HCT116 (cell line): ENCODE data around the gene SEC24A. TPM values are rescaled to one million over a fixed set of nuclear protein-coding genes. Genes with fewer than 3 reads are reported as not detected.

Experiments used
- ATAC-seq: fragments of 200-7000 bp; cut with Tn5 transposase; 2 replicates; pipeline ENCODE4 v1.9.1; 2020; ENCODE audit warnings: mild to moderate bottlenecking, moderate library complexity
- BruUV-seq: library from RNA; stranded (reverse); fragments of 400-500 nt; replicated peaks from 2 replicates; lab custom pipeline; 2021; lab: Mats Ljungman, UMichigan
- CTCF ChIA-PET: fragments of 300-600 bp; sonication (Branson Sonifier 250); formaldehyde crosslinking; loops from one replicate; lab custom pipeline; 2021; ENCODE audit warnings: antibody characterized with exemption; lab: Charles Lee
- POLR2A ChIA-PET: fragments of 300-600, 350-600 bp; sonication (Branson Sonifier 250); formaldehyde crosslinking; loops from one replicate; lab custom pipeline; 2021; ENCODE audit warnings: antibody characterized with exemption; lab: Charles Lee
- RAD21 ChIA-PET, 2 experiments: fragments of 300-600 bp; sonication (Branson Sonifier 250); formaldehyde crosslinking; loops; one replicate each; lab custom pipeline; 2023; ENCODE audit warnings: low total read pairs in 2 of 2; ENCODE audit not compliant: uncharacterized antibody in 2 of 2, unreplicated experiment in 2 of 2, low non-redundant PET in 1 of 2; lab: Charles Lee
- DNase-seq: peaks from one replicate; pipeline ENCODE4 v3.0.0-alpha.2; 2010; ENCODE audit warnings: low read depth, low spot score
- H2AFZ ChIP-seq: fragments of 200-600 bp; shearing (Covaris generic), sonication (generic); 2 replicates; pipeline ENCODE4 v1.6.1; 2017; ENCODE audit warnings: low read depth, mixed run types, mixed read lengths, antibody characterized with exemption, low read length; ENCODE audit not compliant: poor library complexity, severe bottlenecking
- H3K27ac ChIP-seq: 2 replicates; pipeline ENCODE4 v1.5.1; 2012; ENCODE audit warnings: low read depth, low read length
- H3K27me3 ChIP-seq: fragments of 200-600 bp; sonication (generic); 2 replicates; pipeline ENCODE4 v1.6.1; 2016; ENCODE audit warnings: mixed run types, low read length, mixed read lengths; ENCODE audit not compliant: insufficient read depth
- H3K36me3 ChIP-seq, 2 experiments: fragments of 200-500 bp in 1 of 2; fragments of 200-600 bp in 1 of 2; sonication (Bioruptor generic) in 1 of 2; sonication (generic) in 1 of 2; 2 replicates each; pipeline versions ENCODE4 v1.5.1 to v1.6.1; 2014 to 2016; ENCODE audit warnings: low read length in 2 of 2, inconsistent platforms in 1 of 2, mixed read lengths in 1 of 2, mixed run types in 1 of 2; ENCODE audit not compliant: insufficient read depth in 2 of 2, control insufficient read depth in 1 of 2
- H3K4me1 ChIP-seq, 2 experiments: fragments of 200-600 bp in 1 of 2; sonication (generic) in 1 of 2; 2 replicates each; pipeline versions ENCODE4 v1.5.1 to v1.6.1; 2012 to 2017; ENCODE audit warnings: low read length in 2 of 2, inconsistent platforms in 1 of 2, mild to moderate bottlenecking in 1 of 2, mixed read lengths in 1 of 2, mixed run types in 1 of 2, moderate library complexity in 1 of 2; ENCODE audit not compliant: insufficient read depth in 2 of 2, control insufficient read depth in 1 of 2
- H3K4me2 ChIP-seq: fragments of 200-600 bp; sonication (generic); 2 replicates; pipeline ENCODE4 v1.6.1; 2017; ENCODE audit warnings: mixed run types, low read length, mixed read lengths
- H3K4me3 ChIP-seq, 2 experiments: fragments of 200-600 bp in 1 of 2; sonication (generic) in 1 of 2; replicated peaks in 1 of 2; 2 replicates each; pipeline ENCODE4 v1.5.1; 2011 to 2016; ENCODE audit warnings: low read length in 2 of 2, control low read depth in 1 of 2, low read depth in 1 of 2, mild to moderate bottlenecking in 1 of 2, mixed read lengths in 1 of 2, mixed run types in 1 of 2
- H3K79me2 ChIP-seq: fragments of 200-600 bp; sonication (generic); 2 replicates; pipeline ENCODE4 v1.6.1; 2017; ENCODE audit warnings: mild to moderate bottlenecking, mixed run types, low read length, moderate library complexity, mixed read lengths; ENCODE audit not compliant: insufficient read depth
- H3K9ac ChIP-seq: fragments of 200-600 bp; sonication (generic); 2 replicates; pipeline ENCODE4 v1.6.1; 2016; ENCODE audit warnings: low read length, mixed read lengths
- H3K9me2 ChIP-seq: fragments of 200-600 bp; sonication (generic), shearing (Covaris generic); 2 replicates; pipeline ENCODE4 v1.6.1; 2017; ENCODE audit warnings: mixed run types, mild to moderate bottlenecking, moderate library complexity; ENCODE audit not compliant: insufficient read depth
- H3K9me3 ChIP-seq, 2 experiments: fragments of 200-500 bp in 1 of 2; fragments of 200-600 bp in 1 of 2; sonication (Bioruptor generic) in 1 of 2; sonication (generic) in 1 of 2; 2 replicates each; pipeline ENCODE4 v1.6.1; 2014 to 2017; ENCODE audit warnings: low read length in 2 of 2, mixed read lengths in 2 of 2, inconsistent platforms in 1 of 2, low read depth in 1 of 2, mild to moderate bottlenecking in 1 of 2, mixed run types in 1 of 2, moderate library complexity in 1 of 2; ENCODE audit not compliant: control insufficient read depth in 1 of 2, insufficient read depth in 1 of 2
- H4K20me1 ChIP-seq: fragments of 200-600 bp; sonication (generic), shearing (Covaris generic); 2 replicates; pipeline ENCODE4 v1.6.1; 2017; ENCODE audit warnings: mixed run types, mild to moderate bottlenecking, moderate library complexity; ENCODE audit not compliant: insufficient read depth
- CBX3 ChIP-seq: IDR thresholded peaks from 2 replicates; pipeline ENCODE4 v1.6.1; 2012; ENCODE audit warnings: low read depth
- CEBPB ChIP-seq: IDR thresholded peaks from 2 replicates; pipeline ENCODE4 v1.6.1; 2012; ENCODE audit warnings: low read depth
- EGR1 ChIP-seq: IDR thresholded peaks from 2 replicates; pipeline ENCODE4 v1.6.1; 2012; ENCODE audit warnings: low read depth
- ELF1 ChIP-seq: IDR thresholded peaks from 2 replicates; pipeline ENCODE4 v1.6.1; 2012; ENCODE audit warnings: low read depth, borderline replicate concordance
- EZH2 ChIP-seq: fragments of 200-600 bp; sonication (generic); IDR thresholded peaks from 2 replicates; pipeline ENCODE4 v1.6.1; 2017; ENCODE audit warnings: antibody characterized with exemption, mixed run types
- FOSL1 ChIP-seq: IDR thresholded peaks from 2 replicates; pipeline ENCODE4 v1.6.1; 2012; ENCODE audit warnings: low read depth
- JUND ChIP-seq: IDR thresholded peaks from 2 replicates; pipeline ENCODE4 v1.6.1; 2012
- POLR2A ChIP-seq: IDR thresholded peaks from 2 replicates; pipeline ENCODE4 v1.7.0; 2011; ENCODE audit warnings: borderline replicate concordance; ENCODE audit not compliant: insufficient read depth, insufficient read length; ENCODE audit errors: extremely low read depth
- POLR2AphosphoS5 ChIP-seq: IDR thresholded peaks from 2 replicates; pipeline ENCODE4 v1.6.1; 2011; ENCODE audit warnings: mild to moderate bottlenecking, low read depth, low read length, moderate library complexity
- RAD21 ChIP-seq: IDR thresholded peaks from 2 replicates; pipeline ENCODE4 v1.6.1; 2012; ENCODE audit warnings: low read depth, mild to moderate bottlenecking
- SIN3A ChIP-seq: IDR thresholded peaks from 2 replicates; pipeline ENCODE4 v1.6.1; 2012; ENCODE audit warnings: low read depth
- SRF ChIP-seq: IDR thresholded peaks from 2 replicates; pipeline ENCODE4 v1.6.1; 2012; ENCODE audit warnings: low read depth
- TCF7L2 ChIP-seq: IDR thresholded peaks from 2 replicates; pipeline ENCODE4 v1.7.0; 2011; ENCODE audit warnings: borderline replicate concordance, inconsistent platforms; ENCODE audit not compliant: insufficient read depth, insufficient read length; ENCODE audit errors: extremely low read depth
- YY1 ChIP-seq: IDR thresholded peaks from 2 replicates; pipeline ENCODE4 v1.6.1; 2011; ENCODE audit warnings: low read length, low read depth, moderate library complexity, mild to moderate bottlenecking; ENCODE audit not compliant: insufficient replicate concordance; ENCODE audit errors: extremely low read depth
- ZNF274 ChIP-seq: fragments of 200-500 bp; sonication (Bioruptor generic); IDR thresholded peaks from 2 replicates; pipeline ENCODE4 v1.6.1; 2014; ENCODE audit warnings: mild to moderate bottlenecking, low read depth, low read length, inconsistent platforms
- intact Hi-C: fragments of 100-400 bp; cut with micrococcal nuclease; formaldehyde crosslinking; loops from 2 replicates; pipeline ENCODE4 v1.10.0; 2022
- total RNA-seq: library from RNA; stranded (reverse); gene quantifications from one replicate; pipeline ENCODE4 v1.2.1, GENCODE V29; 2021; ENCODE audit not compliant: unreplicated experiment
- TF ChIP-seq, protein P1 (sequence below): IDR thresholded peaks from 2 replicates; pipeline ENCODE4 v1.6.1; 2012

The SEC24A gene
- total RNA-seq, 1 experiment from 2014 or later, result 16.8 TPM

DNA sequence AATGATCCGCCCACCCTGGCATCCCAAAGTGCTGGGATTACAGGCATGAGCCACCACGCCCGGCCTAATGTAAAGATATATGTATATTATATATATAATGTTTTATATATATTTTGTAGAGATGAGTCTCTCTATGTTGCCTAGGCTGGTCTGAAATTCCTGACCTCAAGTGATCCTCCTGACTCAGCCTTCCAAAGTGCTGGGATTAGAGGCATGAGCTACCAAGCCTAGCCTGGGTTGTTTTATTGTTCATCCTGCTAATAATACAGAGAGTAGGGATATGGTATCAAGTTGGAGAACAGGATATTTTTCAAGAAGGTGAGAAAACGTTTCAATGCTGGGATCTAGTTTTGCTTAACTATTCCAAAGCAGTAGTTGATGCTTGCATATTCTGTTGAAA, 2.9 kb downstream of the SEC24A start:
- CTCF ChIA-PET, result no interaction called here
- DNase-seq, result no peak
- Histone ChIP-seq H3K4me3 (no peak overlapping the region), H3K79me2 (peaks cover 70% of the 10 kb centered on the region), H3K9me3 (no peaks in the 10 kb centered on the region), H3K36me3 (no peaks in the 10 kb centered on the region), H3K9me2 (no peaks in the 10 kb centered on the region)
- no TSS peak for BruUV-seq
- no peak for TF ChIP-seq ZNF274
- TF ChIP-seq EZH2, result no peak
- no peak for TF ChIP-seq POLR2A
- no peak for TF ChIP-seq FOSL1
- no peak for TF ChIP-seq YY1
- no peak for TF ChIP-seq SIN3A
- no peak for TF ChIP-seq RAD21
- TF ChIP-seq JUND, result no peak
- TF ChIP-seq CEBPB, result no peak
- TF ChIP-seq ELF1, result no peak
- TF ChIP-seq EGR1, result no peak
- no peak for TF ChIP-seq CBX3
- TF ChIP-seq, protein P1, sequence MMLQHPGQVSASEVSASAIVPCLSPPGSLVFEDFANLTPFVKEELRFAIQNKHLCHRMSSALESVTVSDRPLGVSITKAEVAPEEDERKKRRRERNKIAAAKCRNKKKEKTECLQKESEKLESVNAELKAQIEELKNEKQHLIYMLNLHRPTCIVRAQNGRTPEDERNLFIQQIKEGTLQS, result no peak
- TF ChIP-seq POLR2AphosphoS5, result no peak
- no peak for TF ChIP-seq SRF
- TF ChIP-seq, all 23 proteins: peak for 0
- H3K4me1 ChIP-seq, result peaks cover 9 to 19% of the 10 kb centered on the region in 2 experiments; a peak in 3 of 4 replicates
- H4K20me1 ChIP-seq, result no peaks in the 10 kb centered on the region
- H3K27ac ChIP-seq, result no peak overlapping the region
- POLR2A ChIA-PET, result no interaction called here
- ATAC-seq, result no peak
- no peak overlapping the region for H3K4me2 ChIP-seq
- no peak overlapping the region for H2AFZ ChIP-seq
- no peak overlapping the region for H3K9ac ChIP-seq
- intact Hi-C loops, result no loop called here
- RAD21 ChIA-PET, result no interaction called here
- no peaks in the 10 kb centered on the region for H3K27me3 ChIP-seq

DNA sequence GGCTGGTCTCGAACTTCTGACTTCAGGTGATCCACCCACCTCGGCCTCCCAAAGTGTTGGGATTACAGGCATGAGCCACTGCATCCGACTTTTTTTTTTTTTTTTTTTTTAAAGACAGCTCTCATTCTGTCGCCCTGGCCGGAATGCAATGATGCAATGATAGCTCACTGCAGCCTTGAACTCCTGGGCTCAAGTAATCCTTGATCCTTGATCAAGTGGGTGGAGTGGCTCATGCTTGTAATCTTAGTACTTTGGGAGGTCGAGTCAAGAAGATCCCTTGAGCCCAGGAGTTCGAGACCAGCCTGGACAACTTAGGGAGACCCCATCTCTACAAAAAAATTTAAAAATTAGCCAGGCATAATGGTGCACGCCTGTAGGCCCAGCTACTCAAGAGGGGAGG, 8.1 kb downstream of the SEC24A start:
- peaks cover 4% of the 10 kb centered on the region in 2 experiments; a peak in 1 of 4 replicates for H3K36me3 ChIP-seq
- H3K4me2 ChIP-seq, result no peak overlapping the region
- H3K4me3 ChIP-seq, result no peak overlapping the region
- no peaks in the 10 kb centered on the region for H3K9me3 ChIP-seq
- H3K4me1 ChIP-seq, result no peaks in the 10 kb centered on the region
- no peaks in the 10 kb centered on the region for H3K27me3 ChIP-seq
- H3K79me2 ChIP-seq, result peaks cover 85% of the 10 kb centered on the region
- H4K20me1 ChIP-seq, result no peaks in the 10 kb centered on the region
- BruUV-seq, result no TSS peak
- intact Hi-C loops, result no loop called here
- TF ChIP-seq EGR1, result no peak
- TF ChIP-seq EZH2, result no peak
- no peak for TF ChIP-seq YY1
- no peak for TF ChIP-seq TCF7L2
- CTCF ChIA-PET, result no interaction called here
- no peak overlapping the region for H3K27ac ChIP-seq
- POLR2A ChIA-PET, result no interaction called here
- H3K9ac ChIP-seq, result no peak overlapping the region
- ATAC-seq (no peak), DNase-seq (no peak)
- H2AFZ ChIP-seq, result no peak overlapping the region
- no peaks in the 10 kb centered on the region for H3K9me2 ChIP-seq
- RAD21 ChIA-PET, result no interaction called here
